Measurements from ENCODE around the gene LGALS14. TPM values are rescaled to one million over a fixed set of nuclear protein-coding genes. Genes with fewer than 3 reads are reported as not detected.

The LGALS14 gene
- total RNA-seq, 1 experiment from 2014 or later, result not detected

DNA sequence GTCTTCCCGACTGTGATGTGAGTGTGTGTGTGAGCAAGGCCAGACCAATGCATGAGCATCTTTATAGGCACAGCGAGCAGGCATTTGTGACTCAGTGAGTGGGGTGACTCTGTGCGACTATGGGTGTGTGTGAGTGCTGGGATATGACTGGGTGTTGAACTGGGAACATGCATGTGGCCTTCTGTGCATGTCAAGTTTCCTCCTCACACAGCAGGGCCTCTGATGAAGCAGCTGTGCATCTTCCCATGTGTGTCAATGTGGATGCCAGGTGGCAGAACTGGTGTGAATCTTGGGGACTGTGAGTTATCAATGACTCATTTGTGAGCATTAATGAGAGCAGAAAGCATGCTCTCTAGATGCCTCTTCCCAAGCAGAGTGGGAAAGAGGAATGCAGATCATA, 12.1 kb upstream of the LGALS14 start:
- no peak for DNase-seq
- Mint-ChIP-seq H3K4me1 (ENCODE audit: low read depth, unreplicated experiment) (no peaks in the 10 kb centered on the region), H3K27me3 (ENCODE audit: unreplicated experiment) (peaks cover 80% of the 10 kb centered on the region), H3K9me3 (ENCODE audit: low read depth, unreplicated experiment) (peaks cover 3% of the 10 kb centered on the region), H3K36me3 (ENCODE audit: insufficient read depth, unreplicated experiment) (no peaks in the 10 kb centered on the region), H3K27ac (ENCODE audit: unreplicated experiment) (no peak overlapping the region), H3K4me3 (ENCODE audit: low read depth, unreplicated experiment) (no peak overlapping the region)
- CTCF ChIA-PET, result no interaction called here
- no TSS peak for BruUV-seq (replicated peaks)
- TF ChIP-seq CTCF (IDR thresholded peaks at IDR 0.05; ENCODE audit: unreplicated experiment), result no peak
- intact Hi-C loops (cut with micrococcal nuclease; ENCODE audit: unreplicated experiment), result no loop called here

DNA sequence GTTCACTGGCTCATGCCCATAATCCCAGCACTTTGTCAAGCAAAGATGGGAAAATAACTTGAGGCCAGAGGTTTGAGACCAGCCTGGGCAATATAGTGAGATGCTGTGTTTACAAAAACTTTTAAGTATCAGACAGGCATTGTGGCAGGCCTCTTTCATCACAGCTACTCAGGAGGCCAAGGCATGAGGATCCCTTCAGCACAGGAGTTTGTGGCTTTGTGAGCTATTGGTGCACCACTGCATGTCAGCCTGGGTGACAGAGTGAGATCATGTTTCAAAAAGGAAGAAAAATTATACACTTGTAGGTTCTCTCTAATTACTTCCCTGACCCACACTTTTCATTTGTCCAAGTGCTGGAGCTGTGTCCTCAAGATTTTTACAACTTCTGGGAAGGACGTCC, 11.5 kb upstream of the LGALS14 start:
- peaks cover 86% of the 10 kb centered on the region for H3K27me3 Mint-ChIP-seq (ENCODE audit: unreplicated experiment)
- H3K9me3 Mint-ChIP-seq (ENCODE audit: low read depth, unreplicated experiment), result peaks cover 3% of the 10 kb centered on the region
- TF ChIP-seq CTCF (IDR thresholded peaks at IDR 0.05; ENCODE audit: unreplicated experiment), result no peak
- CTCF ChIA-PET, result no interaction called here
- intact Hi-C loops (cut with micrococcal nuclease; ENCODE audit: unreplicated experiment), result no loop called here
- no peak for DNase-seq
- H3K36me3 Mint-ChIP-seq (ENCODE audit: insufficient read depth, unreplicated experiment), result no peaks in the 10 kb centered on the region
- no TSS peak for BruUV-seq (replicated peaks)
- H3K4me3 Mint-ChIP-seq (ENCODE audit: low read depth, unreplicated experiment), result no peak overlapping the region
- H3K4me1 Mint-ChIP-seq (ENCODE audit: low read depth, unreplicated experiment), result no peaks in the 10 kb centered on the region
- no peak overlapping the region for H3K27ac Mint-ChIP-seq (ENCODE audit: unreplicated experiment)

- no peak overlapping the region for H3K27ac Mint-ChIP-seq (ENCODE audit: unreplicated experiment)
- H3K36me3 Mint-ChIP-seq (ENCODE audit: insufficient read depth, unreplicated experiment), result no peaks in the 10 kb centered on the region
- no peaks in the 10 kb centered on the region for H3K4me1 Mint-ChIP-seq (ENCODE audit: low read depth, unreplicated experiment)
- DNase-seq, result no peak
- H3K9me3 Mint-ChIP-seq (ENCODE audit: low read depth, unreplicated experiment), result no peaks in the 10 kb centered on the region
- intact Hi-C loops (cut with micrococcal nuclease; ENCODE audit: unreplicated experiment), result no loop called here
- no peak for TF ChIP-seq CTCF (IDR thresholded peaks at IDR 0.05; ENCODE audit: unreplicated experiment)
- BruUV-seq (replicated peaks), result no TSS peak
- peaks cover 99% of the 10 kb centered on the region for H3K27me3 Mint-ChIP-seq (ENCODE audit: unreplicated experiment)
- H3K4me3 Mint-ChIP-seq (ENCODE audit: low read depth, unreplicated experiment), result no peak overlapping the region
- CTCF ChIA-PET, result no interaction called here
Observed at GRCh38 chr19:39695759-39696158, 8.5 kb upstream of the LGALS14 start.

- intact Hi-C loops (cut with micrococcal nuclease; ENCODE audit: unreplicated experiment), result no loop called here
- Mint-ChIP-seq H3K4me1 (ENCODE audit: low read depth, unreplicated experiment) (no peaks in the 10 kb centered on the region), H3K36me3 (ENCODE audit: insufficient read depth, unreplicated experiment) (no peaks in the 10 kb centered on the region), H3K4me3 (ENCODE audit: low read depth, unreplicated experiment) (no peak overlapping the region), H3K27ac (ENCODE audit: unreplicated experiment) (no peak overlapping the region), H3K9me3 (ENCODE audit: low read depth, unreplicated experiment) (no peaks in the 10 kb centered on the region), H3K27me3 (ENCODE audit: unreplicated experiment) (peaks cover 99% of the 10 kb centered on the region)
- CTCF ChIA-PET, result no interaction called here
- BruUV-seq (replicated peaks), result no TSS peak
- no peak for DNase-seq
- no peak for TF ChIP-seq CTCF (IDR thresholded peaks at IDR 0.05; ENCODE audit: unreplicated experiment)
Observed at GRCh38 chr19:39696387-39696786, 7.9 kb upstream of the LGALS14 start.

GRCh38 chr19:39698535-39698934, 5.7 kb upstream of the LGALS14 start:
- Mint-ChIP-seq H3K9me3 (ENCODE audit: low read depth, unreplicated experiment) (no peaks in the 10 kb centered on the region), H3K4me3 (ENCODE audit: low read depth, unreplicated experiment) (no peak overlapping the region), H3K27me3 (ENCODE audit: unreplicated experiment) (peaks cover 99% of the 10 kb centered on the region), H3K27ac (ENCODE audit: unreplicated experiment) (no peak overlapping the region), H3K4me1 (ENCODE audit: low read depth, unreplicated experiment) (no peaks in the 10 kb centered on the region), H3K36me3 (ENCODE audit: insufficient read depth, unreplicated experiment) (no peaks in the 10 kb centered on the region)
- TF ChIP-seq CTCF (IDR thresholded peaks at IDR 0.05; ENCODE audit: unreplicated experiment), result no peak
- intact Hi-C loops (cut with micrococcal nuclease; ENCODE audit: unreplicated experiment), result no loop called here
- CTCF ChIA-PET, result no interaction called here
- no peak for DNase-seq
- no TSS peak for BruUV-seq (replicated peaks)
